Subcutaneous adipose tissue (tissue), 4 donors: ENCODE data around the gene PPP1R18. TPM values are rescaled to one million over a fixed set of nuclear protein-coding genes. Genes with fewer than 3 reads are reported as not detected.

Experiments used
- CTCF ChIP-seq: fragments of 450-650 bp; IDR thresholded peaks from one replicate; pipeline ENCODE4 v1.5.1; 2016; ENCODE audit warnings: low read depth, mild to moderate bottlenecking, control low read depth, antibody characterized with exemption, moderate library complexity
- small RNA-seq: library from RNA; depleted of rRNA; stranded (forward); fragments of <200 nt; gene quantifications from one replicate; pipeline ENCODE3, GENCODE V24; 2016
- total RNA-seq, 4 donors: library from RNA; depleted of rRNA; stranded (reverse); fragments of >200 nt; gene quantifications; one replicate each; pipeline ENCODE4 v1.1.0, GENCODE V29; 2016

Gene PPP1R18
- total RNA-seq, 4 donors from 2014 or later: 29.2 to 43.9 (median 40.0) TPM

GRCh38 chr6:30626484-30627366 lies 59.7 kb downstream of the PPP1R18 start, which contains the start of gene ATAT1:
Gene ATAT1 (plus strand): TSS chr6:30626874.
- no peak for TF ChIP-seq CTCF

Small RNA genes lying within 50 kb of the gene (small RNA-seq; reads per million reads assigned to genes)
- 0.49 reads per million for gene RF00019

Other genes with a start within 250 kb of the PPP1R18 start
- gene HLA-E, start 197.1 kb downstream of the PPP1R18 start, total RNA-seq: 1,000 to 10,000 TPM in 1 of 4 donors, 100 to 1,000 TPM in 3; 287 to 1,087 (median 819) TPM
- gene GNL1, start 130.2 kb downstream of the PPP1R18 start, total RNA-seq: 10 to 100 TPM; 18.9 to 46.0 (median 38.3) TPM
- gene PRR3, start 129.3 kb downstream of the PPP1R18 start, total RNA-seq: 1 to 10 TPM; 2.4 to 4.4 (median 4.2) TPM
- gene ABCF1, start 115.2 kb downstream of the PPP1R18 start, total RNA-seq: 10 to 100 TPM; 22.3 to 34.7 (median 34.4) TPM
- 10 to 100 TPM; 19.0 to 29.7 (median 27.6) TPM for gene PPP1R10, start 69.4 kb downstream of the PPP1R18 start, total RNA-seq
- gene MRPS18B, start 68.8 kb downstream of the PPP1R18 start, total RNA-seq: 10 to 100 TPM; 45.1 to 62.8 (median 48.2) TPM
- 1 to 10 TPM; 2.0 to 5.9 (median 5.3) TPM for gene ATAT1, start 59.8 kb downstream of the PPP1R18 start, total RNA-seq
- gene C6orf136, start 39.5 kb downstream of the PPP1R18 start, total RNA-seq: 1 to 10 TPM; 3.7 to 9.4 (median 8.9) TPM
- gene DHX16, start 13.6 kb downstream of the PPP1R18 start, total RNA-seq: 10 to 100 TPM; 16.0 to 34.5 (median 22.5) TPM
- gene NRM, start 4.3 kb upstream of the PPP1R18 start, total RNA-seq: 1 to 10 TPM; 2.0 to 4.2 (median 3.6) TPM
- gene MDC1, start 30.6 kb upstream of the PPP1R18 start, total RNA-seq: 10 to 100 TPM in 3 of 4 donors, 1 to 10 TPM in 1; 7.0 to 13.2 (median 10.4) TPM
- gene TUBB, start 33.7 kb upstream of the PPP1R18 start, total RNA-seq: 100 to 1,000 TPM; 166 to 277 (median 220) TPM
- gene FLOT1, start 56.0 kb upstream of the PPP1R18 start, total RNA-seq: 100 to 1,000 TPM in 3 of 4 donors, 10 to 100 TPM in 1; 66.8 to 121 (median 105) TPM
- gene IER3, start 57.9 kb upstream of the PPP1R18 start, total RNA-seq: 1 to 10 TPM; 1.8 to 7.3 (median 3.3) TPM
- gene DDR1, start 197.9 kb upstream of the PPP1R18 start, total RNA-seq: 10 to 100 TPM; 14.3 to 62.0 (median 27.8) TPM
- 10 to 100 TPM in 1 of 4 donors, 1 to 10 TPM in 3; 7.3 to 19.2 (median 8.3) TPM for gene GTF2H4, start 221.6 kb upstream of the PPP1R18 start, total RNA-seq
- gene VARS2, start 227.6 kb upstream of the PPP1R18 start, total RNA-seq: 10 to 100 TPM in 2 of 4 donors, 1 to 10 TPM in 2; 9.1 to 40.3 (median 10.8) TPM
- gene SFTA2, start 245.5 kb upstream of the PPP1R18 start, total RNA-seq: not detected